ENCODE results near the gene ZBTB4. TPM values are rescaled to one million over a fixed set of nuclear protein-coding genes. Genes with fewer than 3 reads are reported as not detected.

ZBTB4 gene, protein sequence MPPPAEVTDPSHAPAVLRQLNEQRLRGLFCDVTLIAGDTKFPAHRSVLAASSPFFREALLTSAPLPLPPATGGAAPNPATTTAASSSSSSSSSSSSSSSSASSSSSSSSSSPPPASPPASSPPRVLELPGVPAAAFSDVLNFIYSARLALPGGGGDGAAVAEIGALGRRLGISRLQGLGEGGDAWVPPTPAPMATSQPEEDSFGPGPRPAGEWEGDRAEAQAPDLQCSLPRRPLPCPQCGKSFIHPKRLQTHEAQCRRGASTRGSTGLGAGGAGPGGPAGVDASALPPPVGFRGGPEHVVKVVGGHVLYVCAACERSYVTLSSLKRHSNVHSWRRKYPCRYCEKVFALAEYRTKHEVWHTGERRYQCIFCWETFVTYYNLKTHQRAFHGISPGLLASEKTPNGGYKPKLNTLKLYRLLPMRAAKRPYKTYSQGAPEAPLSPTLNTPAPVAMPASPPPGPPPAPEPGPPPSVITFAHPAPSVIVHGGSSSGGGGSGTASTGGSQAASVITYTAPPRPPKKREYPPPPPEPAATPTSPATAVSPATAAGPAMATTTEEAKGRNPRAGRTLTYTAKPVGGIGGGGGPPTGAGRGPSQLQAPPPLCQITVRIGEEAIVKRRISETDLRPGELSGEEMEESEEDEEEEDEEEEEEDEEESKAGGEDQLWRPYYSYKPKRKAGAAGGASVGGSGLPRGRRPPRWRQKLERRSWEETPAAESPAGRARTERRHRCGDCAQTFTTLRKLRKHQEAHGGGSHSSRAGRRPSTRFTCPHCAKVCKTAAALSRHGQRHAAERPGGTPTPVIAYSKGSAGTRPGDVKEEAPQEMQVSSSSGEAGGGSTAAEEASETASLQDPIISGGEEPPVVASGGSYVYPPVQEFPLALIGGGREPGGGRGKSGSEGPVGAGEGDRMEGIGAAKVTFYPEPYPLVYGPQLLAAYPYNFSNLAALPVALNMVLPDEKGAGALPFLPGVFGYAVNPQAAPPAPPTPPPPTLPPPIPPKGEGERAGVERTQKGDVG
- polyA plus RNA-seq (2012; ENCODE audit: insufficient read depth, insufficient read length) = 9.4 TPM

DNA sequence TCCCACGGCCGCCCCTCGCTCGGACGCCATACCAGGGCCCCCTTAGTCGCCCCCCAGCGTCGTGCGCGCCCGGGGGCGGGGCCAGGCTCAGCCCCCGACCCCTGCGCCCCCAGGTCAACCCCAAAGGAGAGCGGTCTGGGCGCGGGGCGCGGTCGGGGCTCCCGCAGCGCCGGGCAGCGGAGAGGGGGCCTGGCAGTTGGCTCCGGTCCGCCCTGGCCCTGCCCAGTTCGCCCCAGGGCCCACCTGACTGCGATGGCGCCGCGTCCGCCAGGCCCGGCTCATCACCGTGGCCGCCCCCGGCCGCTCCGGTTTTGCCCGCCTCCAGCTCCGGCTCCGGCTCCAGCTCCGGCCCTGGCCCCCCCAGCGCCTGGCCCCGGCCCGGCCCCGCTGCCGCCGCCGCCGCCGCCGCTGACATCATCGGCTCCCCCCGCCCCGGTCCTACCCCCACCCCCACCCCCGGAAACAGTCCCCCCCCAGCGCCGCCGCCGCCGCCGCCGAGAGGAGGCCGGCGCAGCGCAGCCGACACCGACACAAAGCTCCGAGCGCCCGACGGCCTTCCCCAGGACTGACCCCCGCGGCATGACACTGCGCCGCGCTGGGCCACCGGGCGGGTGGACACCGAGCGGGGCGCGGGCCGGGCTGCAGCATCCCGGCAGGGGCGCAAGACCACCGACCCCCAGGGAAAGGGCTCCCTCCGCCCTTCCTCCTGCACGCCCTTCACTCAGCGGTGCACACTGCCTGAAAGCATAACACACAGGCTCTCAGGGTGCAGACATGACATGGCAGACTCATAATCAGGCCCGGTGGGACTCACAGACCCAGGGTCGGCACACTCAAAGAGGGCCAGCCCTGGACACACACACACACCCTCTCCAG lies at the start of gene ZBTB4:
Gene ZBTB4, minus strand, starts transcription at position 419 of the 876 bp plus-strand sequence. CDS start 12,830 bp downstream, outside the sequence.
- no peak for DNase-seq (ENCODE audit: low read depth, low spot score)
- peak within 1 kb of the TSS; percentile 64 for H3K4me3 ChIP-seq (ENCODE audit: low read length)

DNA sequence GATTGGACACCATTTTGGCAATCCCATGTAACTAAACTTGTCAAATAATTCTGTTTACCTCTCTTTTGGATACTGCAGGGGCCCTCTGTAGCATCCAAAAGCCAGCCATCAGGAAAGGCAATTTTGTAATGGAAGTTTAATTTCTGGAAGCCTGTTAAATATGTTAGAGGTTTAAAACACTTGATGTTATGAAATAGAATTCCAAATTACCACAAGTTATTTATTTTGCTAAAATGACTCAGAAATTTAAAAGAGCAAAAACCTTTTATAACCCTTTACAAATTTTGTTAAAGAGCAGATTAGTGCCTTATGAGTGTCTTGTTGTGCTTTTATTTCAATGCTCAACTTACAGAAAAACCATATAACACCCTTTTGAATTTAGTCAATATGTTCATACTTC lies 49.4 kb upstream of the ZBTB4 start:
- DNase-seq (ENCODE audit: low read depth, low spot score) = no peak
- H3K4me3 ChIP-seq (ENCODE audit: low read length) = no peak overlapping the region

DNA sequence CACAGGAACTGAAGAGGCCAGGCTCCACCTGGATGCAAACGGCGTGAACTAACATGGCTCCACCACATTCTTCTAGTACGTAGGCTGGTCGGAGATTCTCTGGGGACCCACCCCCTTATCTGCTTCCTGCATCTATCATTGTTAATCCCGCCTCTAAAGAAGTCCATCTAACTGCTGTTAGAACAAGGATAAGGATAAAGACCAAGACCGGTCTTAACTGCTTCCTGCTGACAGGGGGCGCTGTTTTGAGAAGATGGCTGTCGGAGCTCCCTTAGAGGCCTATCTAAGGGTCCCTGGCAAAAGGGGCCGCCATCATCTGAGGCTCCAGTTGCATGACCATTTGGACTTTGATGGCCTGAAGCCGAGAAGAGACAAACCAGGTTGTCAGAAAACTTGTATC lies 43.6 kb upstream of the ZBTB4 start:
- DNase-seq (ENCODE audit: low read depth, low spot score) = peak; percentile 44
- no peak overlapping the region for H3K4me3 ChIP-seq (ENCODE audit: low read length)

DNA sequence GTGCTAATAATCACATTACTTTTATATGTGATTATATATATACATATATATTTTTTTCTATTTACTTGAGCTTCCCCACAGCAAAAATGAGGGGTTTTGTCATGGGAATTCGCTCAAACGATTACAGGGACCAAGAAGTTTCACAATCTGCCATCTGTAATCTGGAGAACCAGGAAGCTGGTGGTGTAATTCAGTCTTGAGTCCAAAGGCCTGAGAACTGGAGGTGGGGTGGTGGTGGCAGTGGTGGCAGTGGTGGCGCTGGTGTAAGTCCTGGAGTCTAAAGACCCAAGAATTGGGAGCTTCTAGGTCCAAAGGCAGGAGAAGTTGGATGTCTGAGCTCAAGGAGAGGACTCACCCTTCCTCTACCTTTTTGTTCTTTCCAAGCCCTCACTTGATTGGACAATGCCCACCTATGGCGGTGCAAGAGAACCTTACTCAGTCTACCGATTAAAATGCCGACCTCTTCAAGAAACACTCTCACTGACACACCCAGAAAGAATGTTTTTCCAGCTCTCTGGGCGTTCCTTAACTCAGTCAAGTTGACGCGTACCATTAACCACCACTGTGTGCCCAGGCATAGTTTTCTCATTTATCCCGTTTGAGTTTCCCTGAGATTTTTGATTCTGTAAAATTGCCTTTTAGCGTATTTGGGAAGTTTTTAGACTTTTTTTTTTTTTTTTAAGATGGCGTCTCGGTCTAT lies 36.6 kb upstream of the ZBTB4 start:
- no peak overlapping the region for H3K4me3 ChIP-seq (ENCODE audit: low read length)
- no peak for DNase-seq (ENCODE audit: low read depth, low spot score)

DNA sequence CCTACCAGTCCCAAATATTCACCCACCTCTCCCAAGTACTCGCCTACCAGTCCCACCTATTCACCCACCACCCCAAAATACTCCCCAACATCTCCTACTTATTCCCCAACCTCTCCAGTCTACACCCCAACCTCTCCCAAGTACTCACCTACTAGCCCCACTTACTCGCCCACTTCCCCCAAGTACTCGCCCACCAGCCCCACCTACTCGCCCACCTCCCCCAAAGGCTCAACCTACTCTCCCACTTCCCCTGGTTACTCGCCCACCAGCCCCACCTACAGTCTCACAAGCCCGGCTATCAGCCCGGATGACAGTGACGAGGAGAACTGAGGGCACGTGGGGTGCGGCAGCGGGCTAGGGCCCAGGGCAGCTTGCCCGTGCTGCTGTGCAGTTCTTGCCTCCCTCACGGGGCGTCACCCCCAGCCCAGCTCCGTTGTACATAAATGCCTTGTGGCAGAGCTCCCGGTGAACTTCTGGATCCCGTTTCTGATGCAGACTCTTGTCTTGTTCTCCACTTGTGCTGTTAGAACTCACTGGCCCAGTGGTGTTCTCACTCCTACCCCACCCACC lies 34.5 kb upstream of the ZBTB4 start:
- DNase-seq (ENCODE audit: low read depth, low spot score) = no peak
- no peak overlapping the region for H3K4me3 ChIP-seq (ENCODE audit: low read length)

DNA sequence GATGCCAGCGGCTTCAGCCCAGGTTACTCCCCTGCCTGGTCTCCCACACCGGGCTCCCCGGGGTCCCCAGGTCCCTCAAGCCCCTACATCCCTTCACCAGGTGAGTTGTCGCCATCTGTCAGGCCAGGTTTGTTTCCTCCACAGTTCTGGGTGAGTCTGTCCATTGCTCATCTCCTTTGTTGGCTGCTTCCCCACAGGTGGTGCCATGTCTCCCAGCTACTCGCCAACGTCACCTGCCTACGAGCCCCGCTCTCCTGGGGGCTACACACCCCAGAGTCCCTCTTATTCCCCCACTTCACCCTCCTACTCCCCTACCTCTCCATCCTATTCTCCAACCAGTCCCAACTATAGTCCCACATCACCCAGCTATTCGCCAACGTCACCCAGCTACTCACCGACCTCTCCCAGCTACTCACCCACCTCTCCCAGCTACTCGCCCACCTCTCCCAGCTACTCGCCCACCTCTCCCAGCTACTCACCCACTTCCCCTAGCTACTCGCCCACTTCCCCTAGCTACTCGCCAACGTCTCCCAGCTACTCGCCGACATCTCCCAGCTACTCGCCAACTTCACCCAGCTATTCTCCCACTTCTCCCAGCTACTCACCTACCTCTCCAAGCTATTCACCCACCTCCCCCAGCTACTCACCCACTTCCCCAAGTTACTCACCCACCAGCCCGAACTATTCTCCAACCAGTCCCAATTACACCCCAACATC lies 33.6 kb upstream of the ZBTB4 start:
- no peak for DNase-seq (ENCODE audit: low read depth, low spot score)
- H3K4me3 ChIP-seq (ENCODE audit: low read length) = no peak overlapping the region

DNA sequence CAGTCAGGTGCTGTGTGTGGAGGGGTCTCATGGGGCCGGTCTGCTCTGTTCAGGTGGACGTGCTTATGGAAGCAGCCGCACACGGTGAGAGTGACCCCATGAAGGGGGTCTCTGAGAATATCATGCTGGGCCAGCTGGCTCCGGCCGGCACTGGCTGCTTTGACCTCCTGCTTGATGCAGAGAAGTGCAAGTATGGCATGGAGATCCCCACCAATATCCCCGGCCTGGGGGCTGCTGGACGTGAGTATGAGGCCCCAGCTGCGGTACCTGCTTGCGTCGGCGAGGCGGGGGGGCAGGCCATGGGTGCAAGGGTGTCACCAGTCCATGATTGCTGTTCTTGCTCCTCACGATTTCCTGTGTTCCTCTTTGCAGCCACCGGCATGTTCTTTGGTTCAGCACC lies 32.7 kb upstream of the ZBTB4 start:
- no peak for DNase-seq (ENCODE audit: low read depth, low spot score)

DNA sequence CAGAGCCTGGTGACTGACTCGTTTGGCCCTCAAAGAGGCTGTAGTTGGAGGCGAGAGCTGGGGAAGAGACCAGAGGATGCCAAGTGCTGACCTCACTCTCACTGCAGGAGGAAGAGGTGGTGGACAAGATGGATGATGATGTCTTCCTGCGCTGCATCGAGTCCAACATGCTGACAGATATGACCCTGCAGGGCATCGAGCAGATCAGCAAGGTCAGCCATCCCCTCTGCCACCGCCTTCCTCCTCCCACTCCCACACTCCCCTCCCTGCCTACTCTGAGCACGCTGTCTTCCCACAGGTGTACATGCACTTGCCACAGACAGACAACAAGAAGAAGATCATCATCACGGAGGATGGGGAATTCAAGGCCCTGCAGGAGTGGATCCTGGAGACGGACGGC lies 31.7 kb upstream of the ZBTB4 start:
- H3K4me3 ChIP-seq (ENCODE audit: low read length) = no peak overlapping the region
- DNase-seq (ENCODE audit: low read depth, low spot score) = no peak

More for the DNA sequence above, 32.7 kb upstream of the ZBTB4 start:
- H3K4me3 ChIP-seq (ENCODE audit: low read length) = no peak overlapping the region

DNA sequence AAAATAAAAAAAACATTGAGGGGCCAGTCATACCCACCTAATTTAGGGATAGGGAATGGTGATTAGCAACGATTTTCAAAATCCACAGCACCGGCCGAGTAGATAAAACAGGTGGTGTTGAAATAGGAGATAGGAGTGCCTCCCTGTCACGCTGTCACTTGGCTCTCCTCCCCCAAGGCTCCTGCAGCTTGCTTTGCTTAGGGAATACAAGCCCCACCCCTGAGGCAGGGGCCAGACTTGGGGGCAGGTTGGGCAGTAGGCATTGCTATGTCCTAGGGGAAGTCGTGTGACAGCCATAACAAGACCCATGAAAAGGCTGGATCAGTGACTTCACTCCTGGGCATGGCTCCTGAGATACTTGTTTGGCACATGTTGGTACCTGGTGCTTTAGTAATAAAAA lies 30.5 kb upstream of the ZBTB4 start:
- no peak overlapping the region for H3K4me3 ChIP-seq (ENCODE audit: low read length)
- DNase-seq (ENCODE audit: low read depth, low spot score) = no peak

DNA sequence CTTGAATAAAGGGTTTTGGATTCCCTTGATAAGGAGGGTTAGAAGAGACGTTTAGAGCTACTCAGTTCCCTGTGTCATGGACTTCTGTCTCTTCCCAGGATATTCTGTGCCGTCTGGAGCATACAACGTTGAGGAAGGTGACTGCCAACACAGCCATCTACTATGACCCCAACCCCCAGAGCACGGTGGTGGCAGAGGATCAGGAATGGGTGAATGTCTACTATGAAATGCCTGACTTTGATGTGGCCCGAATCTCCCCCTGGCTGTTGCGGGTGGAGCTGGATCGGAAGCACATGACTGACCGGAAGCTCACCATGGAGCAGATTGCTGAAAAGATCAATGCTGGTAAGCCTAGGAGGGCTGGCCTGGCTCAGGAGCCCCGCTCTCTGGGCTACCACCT lies 29.4 kb upstream of the ZBTB4 start:
- no peak for DNase-seq (ENCODE audit: low read depth, low spot score)

DNA sequence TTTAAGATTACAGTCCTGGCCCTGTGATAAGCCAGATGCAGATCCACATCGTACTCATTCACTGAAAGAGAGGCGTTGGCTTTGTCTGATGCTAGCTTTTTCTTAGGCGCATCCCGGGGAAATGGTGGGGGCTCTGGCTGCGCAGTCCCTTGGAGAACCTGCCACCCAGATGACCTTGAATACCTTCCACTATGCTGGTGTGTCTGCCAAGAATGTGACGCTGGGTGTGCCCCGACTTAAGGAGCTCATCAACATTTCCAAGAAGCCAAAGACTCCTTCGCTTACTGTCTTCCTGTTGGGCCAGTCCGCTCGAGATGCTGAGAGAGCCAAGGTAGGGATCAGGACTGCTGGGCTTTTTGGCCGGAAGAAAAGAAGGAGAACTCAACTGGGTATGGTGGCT lies 28.7 kb upstream of the ZBTB4 start:
- no peak for DNase-seq (ENCODE audit: low read depth, low spot score)
- H3K4me3 ChIP-seq (ENCODE audit: low read length) = no peak overlapping the region

More for the DNA sequence above, 29.4 kb upstream of the ZBTB4 start:
- H3K4me3 ChIP-seq (ENCODE audit: low read length) = no peak overlapping the region

DNA sequence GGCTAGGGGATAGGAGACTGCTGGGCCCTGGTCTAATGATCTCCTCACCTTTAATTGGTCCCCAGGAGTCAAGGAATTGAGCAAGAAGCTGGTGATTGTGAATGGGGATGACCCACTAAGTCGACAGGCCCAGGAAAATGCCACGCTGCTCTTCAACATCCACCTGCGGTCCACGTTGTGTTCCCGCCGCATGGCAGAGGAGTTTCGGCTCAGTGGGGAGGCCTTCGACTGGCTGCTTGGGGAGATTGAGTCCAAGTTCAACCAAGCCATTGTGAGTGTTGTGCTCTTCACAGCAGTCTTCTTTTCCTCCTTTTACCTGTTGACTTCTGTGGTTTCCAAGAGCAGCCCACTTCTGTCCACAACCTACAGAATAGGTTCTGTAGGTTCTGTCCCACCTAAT lies 24.1 kb upstream of the ZBTB4 start:
- DNase-seq (ENCODE audit: low read depth, low spot score) = no peak
- H3K4me3 ChIP-seq (ENCODE audit: low read length) = no peak overlapping the region

DNA sequence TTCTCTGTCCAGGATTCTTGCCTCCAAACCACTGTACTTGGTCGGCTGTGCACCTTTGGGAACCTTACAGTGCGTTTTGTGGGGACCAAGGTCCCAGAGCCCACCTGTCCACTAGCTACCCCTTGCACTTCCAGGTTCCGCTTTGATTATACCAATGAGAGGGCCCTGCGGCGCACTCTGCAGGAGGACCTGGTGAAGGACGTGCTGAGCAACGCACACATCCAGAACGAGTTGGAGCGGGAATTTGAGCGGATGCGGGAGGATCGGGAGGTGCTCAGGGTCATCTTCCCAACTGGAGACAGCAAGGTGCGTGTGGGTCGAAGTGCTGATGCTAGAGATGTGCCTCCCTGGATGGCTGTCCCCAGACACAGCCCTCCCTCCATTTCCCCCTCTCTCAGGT lies 23.6 kb upstream of the ZBTB4 start:
- no peak for DNase-seq (ENCODE audit: low read depth, low spot score)
- H3K4me3 ChIP-seq (ENCODE audit: low read length) = no peak overlapping the region

DNA sequence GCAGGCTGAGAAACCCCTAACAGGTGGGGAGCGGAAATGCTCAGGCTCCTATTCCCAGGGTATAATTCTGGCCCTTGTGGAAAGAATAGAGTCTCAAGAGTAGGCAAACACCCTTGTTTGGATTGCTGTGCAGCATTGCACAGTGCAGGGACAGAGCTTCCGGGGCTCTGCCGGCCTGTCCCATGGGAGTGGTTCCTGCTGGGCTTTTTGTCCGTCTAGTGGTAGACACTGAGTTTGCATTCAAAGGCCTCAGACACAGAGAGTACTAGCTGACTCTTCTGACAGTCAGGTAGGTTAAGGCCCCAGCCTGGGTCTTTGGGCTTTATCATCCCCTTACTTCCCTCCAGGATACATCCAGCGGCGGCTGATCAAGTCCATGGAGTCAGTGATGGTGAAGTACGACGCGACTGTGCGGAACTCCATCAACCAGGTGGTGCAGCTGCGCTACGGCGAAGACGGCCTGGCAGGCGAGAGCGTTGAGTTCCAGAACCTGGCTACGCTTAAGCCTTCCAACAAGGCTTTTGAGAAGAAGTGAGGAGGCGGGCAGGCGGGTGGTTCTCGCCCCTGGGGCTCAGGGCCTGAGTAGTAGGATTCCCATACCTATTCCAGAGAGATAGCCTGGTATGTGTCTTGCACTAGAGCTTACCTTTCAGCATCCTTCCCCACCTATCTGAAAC lies 22.9 kb upstream of the ZBTB4 start:
- H3K4me3 ChIP-seq (ENCODE audit: low read length) = no peak overlapping the region
- DNase-seq (ENCODE audit: low read depth, low spot score) = no peak

DNA sequence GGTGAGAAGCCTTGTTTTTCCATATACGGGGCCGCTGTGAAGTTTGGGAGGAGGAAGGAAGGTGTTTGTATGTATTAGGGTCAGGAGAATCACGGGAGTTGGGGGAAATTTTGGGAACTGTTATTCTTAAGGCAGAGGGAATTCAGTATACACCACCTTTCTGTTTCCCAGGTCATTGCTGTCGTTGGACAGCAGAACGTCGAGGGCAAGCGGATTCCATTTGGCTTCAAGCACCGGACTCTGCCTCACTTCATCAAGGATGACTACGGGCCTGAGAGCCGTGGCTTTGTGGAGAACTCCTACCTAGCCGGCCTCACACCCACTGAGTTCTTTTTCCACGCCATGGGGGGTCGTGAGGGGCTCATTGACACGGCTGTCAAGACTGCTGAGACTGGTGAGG lies 22.3 kb upstream of the ZBTB4 start:
- DNase-seq (ENCODE audit: low read depth, low spot score) = no peak
- H3K4me3 ChIP-seq (ENCODE audit: low read length) = no peak overlapping the region

DNA sequence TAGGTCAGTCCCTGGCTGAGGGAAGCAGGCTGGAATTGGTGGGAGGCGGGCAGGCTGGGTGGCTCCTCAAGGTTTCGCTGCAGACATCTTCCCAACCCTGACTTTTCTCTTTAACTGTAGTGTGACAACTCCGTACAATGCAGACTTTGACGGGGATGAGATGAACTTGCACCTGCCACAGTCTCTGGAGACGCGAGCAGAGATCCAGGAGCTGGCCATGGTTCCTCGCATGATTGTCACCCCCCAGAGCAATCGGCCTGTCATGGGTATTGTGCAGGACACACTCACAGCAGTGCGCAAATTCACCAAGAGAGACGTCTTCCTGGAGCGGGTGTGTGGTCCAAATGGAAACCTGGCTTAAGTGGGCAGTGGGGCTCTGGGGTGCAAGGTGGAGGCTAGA lies 19.7 kb upstream of the ZBTB4 start:
- no peak overlapping the region for H3K4me3 ChIP-seq (ENCODE audit: low read length)
- DNase-seq (ENCODE audit: low read depth, low spot score) = no peak

DNA sequence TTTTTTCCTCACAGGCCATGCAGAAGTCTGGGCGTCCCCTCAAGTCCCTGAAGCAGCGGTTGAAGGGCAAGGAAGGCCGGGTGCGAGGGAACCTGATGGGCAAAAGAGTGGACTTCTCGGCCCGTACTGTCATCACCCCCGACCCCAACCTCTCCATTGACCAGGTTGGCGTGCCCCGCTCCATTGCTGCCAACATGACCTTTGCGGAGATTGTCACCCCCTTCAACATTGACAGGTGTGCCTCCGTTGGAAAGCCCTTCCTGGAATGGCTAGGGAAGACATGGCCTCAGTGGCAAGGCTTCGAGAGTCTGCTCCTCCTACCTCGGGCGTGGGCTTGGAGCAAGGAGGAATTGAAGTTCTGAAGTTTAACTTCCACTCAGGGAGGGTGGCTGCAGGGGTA lies 18.2 kb upstream of the ZBTB4 start:
- H3K4me3 ChIP-seq (ENCODE audit: low read length) = no peak overlapping the region
- no peak for DNase-seq (ENCODE audit: low read depth, low spot score)

Measured in Jurkat, Clone E6-1 (cell line).